ENCODE data around the gene LMX1B. TPM values are rescaled to one million over a fixed set of nuclear protein-coding genes. Genes with fewer than 3 reads are reported as not detected.
A peak's percentile ranks its signal among the peaks of the same experiment; 100 is the strongest.
"Not testable (repeated sequence)": the region's sequence is repeated elsewhere in the genome, so short reads cannot be mapped to it uniquely, and the experiment has no call there.

Gene LMX1B
- total RNA-seq (2014; rRNA removed; shearing (Covaris generic)): 0.55 and 1.3 TPM in 2 replicates
- polyA plus RNA-seq (2015; cell fraction: cytosol; rRNA removed): 2.4 and 3.2 TPM in 2 replicates
- 0.86 and 1.5 TPM in 2 replicates for polyA plus RNA-seq (2015; cell fraction: nucleus; rRNA removed)

GRCh38 chr9:126613651-126614050, at the start of gene LMX1B:
LMX1B (plus strand) TSS chr9:126613928; CDS start chr9:126614450, 522 bp downstream.
- DNase-seq (ENCODE audit: low read depth): no peak

DNA sequence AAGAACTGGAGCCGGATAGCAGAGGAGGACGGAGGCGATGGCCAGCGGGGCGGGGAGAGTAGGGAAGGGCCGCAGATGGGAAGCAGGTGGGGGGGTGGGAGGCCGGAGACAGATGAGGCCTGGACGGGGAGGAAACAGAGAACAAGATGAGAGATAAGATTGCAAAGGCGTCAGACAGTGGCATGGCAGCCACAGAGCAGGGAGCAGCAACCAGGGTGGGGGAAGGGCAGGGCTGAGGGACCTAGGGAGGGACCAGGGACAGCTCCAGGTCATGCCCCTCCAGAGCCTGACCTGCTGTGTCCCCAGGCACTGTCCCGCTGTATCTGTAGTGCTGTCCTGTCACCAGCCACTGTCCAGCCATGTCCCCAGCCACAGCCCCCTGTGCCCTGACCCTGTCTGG, 49.6 kb upstream of the LMX1B start:
- DNase-seq (ENCODE audit: low read depth): no peak

DNA sequence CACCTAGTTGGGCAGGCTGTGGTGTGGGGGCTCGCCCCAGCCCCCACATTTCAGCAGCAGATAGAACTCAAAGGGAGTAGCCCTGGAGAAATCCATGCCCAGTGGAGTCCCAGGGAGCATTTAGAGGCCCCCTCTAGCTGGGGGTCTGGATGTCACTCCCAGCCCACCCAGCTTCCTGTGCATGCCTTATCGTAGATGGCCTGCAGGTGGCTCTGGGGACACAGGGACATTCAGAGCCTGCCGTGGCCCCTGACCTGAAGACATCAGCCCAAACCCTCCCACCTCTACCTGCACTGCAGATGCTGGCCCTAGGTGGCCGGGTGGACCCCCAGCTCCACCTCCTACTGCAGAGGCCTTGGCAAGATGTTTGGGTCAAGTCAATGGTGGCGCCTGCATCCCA, 49.0 kb upstream of the LMX1B start:
- DNase-seq (ENCODE audit: low read depth): no peak

- DNase-seq (ENCODE audit: low read depth): no peak
These were observed 48.2 kb upstream of the LMX1B start for GRCh38 chr9:126565336-126566128.

- peak; percentile 78 for DNase-seq (ENCODE audit: low read depth)
These were observed 44.7 kb upstream of the LMX1B start for GRCh38 chr9:126569036-126569435.

DNA sequence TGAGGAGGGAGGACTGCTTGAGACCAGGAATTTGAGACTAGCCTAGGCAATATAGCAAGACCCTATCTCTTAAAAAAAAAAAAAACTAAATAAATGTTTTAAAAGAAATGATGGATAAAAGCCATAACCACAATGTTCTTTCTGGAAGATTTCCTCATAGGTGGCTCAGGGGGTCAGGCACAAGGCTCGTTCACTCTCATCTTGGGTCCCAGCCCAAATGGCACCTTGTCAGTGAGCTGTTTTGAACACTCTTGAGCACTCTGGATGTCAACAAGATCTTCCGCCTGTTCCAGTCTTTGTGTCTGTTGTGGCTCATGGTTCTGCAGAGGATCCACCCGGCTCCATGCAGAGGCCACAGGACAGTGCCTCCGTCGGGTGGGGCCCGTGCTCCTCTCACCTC, 35.7 kb upstream of the LMX1B start:
- no peak for DNase-seq (ENCODE audit: low read depth)

- DNase-seq (ENCODE audit: low read depth): not testable (repeated sequence)
These were observed 33.4 kb upstream of the LMX1B start for GRCh38 chr9:126580319-126580718.

- no peak for DNase-seq (ENCODE audit: low read depth)
These were observed 31.8 kb upstream of the LMX1B start for GRCh38 chr9:126581893-126582292.

- DNase-seq (ENCODE audit: low read depth): no peak
These were observed 31.3 kb upstream of the LMX1B start for GRCh38 chr9:126582427-126582826.

- no peak for DNase-seq (ENCODE audit: low read depth)
These were observed 30.5 kb upstream of the LMX1B start for GRCh38 chr9:126583144-126583760.

GRCh38 chr9:126584611-126585010, 29.1 kb upstream of the LMX1B start:
- no peak for DNase-seq (ENCODE audit: low read depth)

DNA sequence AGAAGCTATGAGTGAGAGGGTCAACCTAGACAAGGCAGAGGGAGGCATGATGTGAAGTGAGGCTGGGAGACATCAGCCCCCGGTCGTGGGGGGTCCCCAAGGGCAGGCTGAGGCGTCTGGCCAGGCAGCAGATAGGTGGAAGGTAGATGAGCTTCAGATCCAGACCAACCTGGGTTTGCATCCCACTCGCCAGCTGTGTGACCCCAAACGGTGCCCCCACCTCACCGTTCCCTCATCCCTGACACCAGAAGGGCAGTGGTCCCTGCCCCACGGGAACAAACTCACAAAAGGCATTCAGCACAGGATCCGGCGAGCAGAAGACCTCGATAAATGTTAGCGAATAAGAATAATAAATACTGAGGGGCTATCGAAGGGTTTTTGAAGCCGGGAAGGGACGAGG, 27.5 kb upstream of the LMX1B start:
- DNase-seq (ENCODE audit: low read depth): no peak

DNA sequence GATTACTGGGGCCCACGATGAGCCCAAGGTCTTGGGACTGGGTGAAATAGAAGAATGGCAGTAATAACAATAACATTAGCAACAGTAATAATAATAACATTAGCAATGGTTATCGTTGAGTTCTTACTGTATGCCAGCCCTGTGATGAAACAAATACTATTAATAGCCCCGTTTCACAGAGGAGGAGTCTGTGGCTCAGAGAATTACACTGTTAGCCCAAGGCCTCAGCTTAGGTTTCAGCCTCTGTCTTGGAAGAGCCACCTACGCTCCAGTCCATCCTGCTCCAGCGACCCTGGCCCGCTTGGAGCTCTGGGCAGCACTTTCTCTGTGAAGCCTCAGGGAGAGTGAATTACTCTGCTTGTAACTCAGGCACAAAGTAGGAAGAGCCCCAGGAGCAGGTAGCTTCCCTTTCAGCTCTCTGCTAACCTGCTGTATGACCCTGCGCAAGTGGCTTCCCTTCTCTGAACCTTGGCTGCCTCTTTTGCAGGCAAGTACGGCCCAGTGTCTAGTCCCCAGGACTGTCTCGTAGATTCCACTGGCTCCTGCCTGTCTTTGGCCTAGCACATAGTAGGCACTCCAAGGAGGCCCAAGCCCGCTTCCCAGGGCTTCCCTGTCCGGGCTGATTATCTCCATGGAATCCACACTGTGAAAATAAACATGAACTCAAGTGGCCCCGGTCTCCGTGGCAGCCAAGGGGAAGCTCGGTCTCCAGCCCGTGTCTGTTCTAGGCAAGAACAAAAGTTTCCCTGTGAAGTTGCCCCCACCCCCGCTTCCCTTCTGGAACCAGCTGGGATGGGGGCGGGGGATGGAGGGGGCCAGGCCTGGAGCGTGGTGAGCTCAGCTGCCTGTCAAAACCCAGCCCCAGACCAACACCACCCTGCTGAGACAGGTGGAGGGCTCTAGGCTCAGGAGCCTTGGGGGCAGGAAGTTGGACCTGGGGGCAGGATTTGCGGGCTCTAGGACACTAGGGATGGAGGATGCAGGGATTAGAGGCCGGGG, 26.2 kb upstream of the LMX1B start:
- no peak for DNase-seq (ENCODE audit: low read depth)

- no peak for DNase-seq (ENCODE audit: low read depth)
These were observed 25.1 kb upstream of the LMX1B start for GRCh38 chr9:126588491-126589168.

DNA sequence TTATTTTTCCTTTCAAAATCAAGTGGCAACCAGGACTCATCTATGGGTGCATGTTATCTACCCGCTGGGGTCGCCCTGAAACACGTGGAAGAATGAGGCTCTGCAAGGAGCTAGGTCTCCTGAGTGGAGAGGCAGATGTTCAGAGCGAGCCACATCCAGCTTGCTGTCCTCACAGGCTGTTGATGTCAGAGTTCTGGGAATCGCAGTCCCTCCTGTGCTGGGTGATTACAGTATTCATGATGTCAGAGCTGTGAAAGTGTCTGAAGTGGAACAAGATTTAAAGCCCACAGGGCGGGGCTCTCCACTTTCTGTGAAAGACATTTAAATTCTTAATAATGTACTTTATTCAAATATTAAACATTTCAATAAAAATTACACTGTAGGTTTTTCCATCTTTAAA, 24.4 kb upstream of the LMX1B start:
- no peak for DNase-seq (ENCODE audit: low read depth)

GRCh38 chr9:126591083-126591482, 22.6 kb upstream of the LMX1B start:
- DNase-seq (ENCODE audit: low read depth): peak; percentile 43

GRCh38 chr9:126591922-126592321, 21.8 kb upstream of the LMX1B start:
- DNase-seq (ENCODE audit: low read depth): no peak

DNA sequence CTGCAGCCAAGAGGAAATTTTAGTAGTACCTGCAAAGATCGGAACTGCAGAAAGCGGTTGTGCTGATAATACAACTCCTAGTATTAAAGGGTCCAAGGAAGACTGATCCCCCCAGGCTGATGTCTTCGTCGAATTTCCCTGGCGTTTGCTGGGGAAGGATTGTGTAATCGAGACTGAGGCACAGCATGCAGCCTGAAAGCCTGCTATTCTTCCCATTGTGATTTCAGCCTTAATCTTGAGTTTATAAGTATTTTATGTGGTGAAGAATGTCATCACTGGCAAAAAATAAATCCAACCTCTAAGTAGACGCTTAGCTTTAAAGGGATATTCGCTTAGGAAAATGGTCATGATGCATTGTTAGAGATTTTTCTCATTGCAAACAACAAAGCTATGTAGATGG, 21.3 kb upstream of the LMX1B start:
- DNase-seq (ENCODE audit: low read depth): no peak

DNA sequence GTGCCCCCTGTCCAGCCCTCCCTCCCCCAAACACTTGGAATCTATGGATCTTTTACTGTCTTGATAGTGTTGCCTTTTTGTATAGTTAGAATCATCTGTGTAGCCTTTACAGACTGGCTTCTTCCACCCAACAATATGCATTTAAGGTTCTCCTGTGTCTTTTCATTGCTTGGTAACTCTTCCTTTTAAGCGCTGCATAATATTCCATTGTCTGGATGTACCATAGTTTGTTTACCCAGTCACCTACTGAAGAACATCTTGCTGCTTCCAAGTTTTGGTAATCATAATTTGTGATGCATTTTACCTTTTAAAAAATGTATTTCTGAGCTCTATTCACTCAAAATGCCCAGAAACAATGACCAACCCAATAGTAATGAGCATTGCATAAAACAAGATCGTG, 17.7 kb upstream of the LMX1B start:
- DNase-seq (ENCODE audit: low read depth): no peak

DNA sequence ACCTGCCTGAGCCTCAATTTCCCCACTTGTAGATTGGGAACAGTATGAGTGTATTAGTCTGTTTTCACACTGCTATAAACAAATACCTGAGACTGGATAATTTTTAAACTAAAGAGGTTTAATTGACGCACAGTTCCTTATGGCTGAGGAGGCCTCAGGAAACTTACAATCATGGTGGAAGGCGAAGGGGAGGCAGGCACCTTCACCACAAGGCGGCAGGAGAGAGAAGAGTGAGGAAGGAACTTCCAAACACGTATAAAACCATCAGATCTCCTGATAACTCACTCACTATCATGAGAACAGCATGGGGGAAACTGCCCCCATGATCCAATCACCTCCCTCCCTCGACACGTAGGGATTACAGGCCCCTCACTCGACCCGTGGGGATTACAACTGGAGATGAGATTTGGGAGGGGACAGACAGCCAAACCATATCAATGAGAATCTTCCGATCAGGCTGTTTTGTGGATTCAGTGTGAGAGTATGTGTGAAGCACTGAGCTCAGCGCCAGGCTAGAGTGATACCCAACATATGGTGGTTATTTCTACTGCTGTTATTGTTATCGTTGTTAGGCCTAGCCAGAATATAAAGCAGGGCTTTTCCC, 14.6 kb upstream of the LMX1B start:
- no peak for DNase-seq (ENCODE audit: low read depth)

Data from HT1080 (cell line).